GM12878 (cell line): ENCODE data around the gene CR1L. TPM values are rescaled to one million over a fixed set of nuclear protein-coding genes. Genes with fewer than 3 reads are reported as not detected.

Experiments used
- ATAC-seq: fragments of 200-7000 bp; cut with Tn5 transposase; 3 replicates; pipeline ENCODE4 v1.9.1; 2020; ENCODE audit warnings: mild to moderate bottlenecking, moderate library complexity
- BruUV-seq: library from RNA; stranded (reverse); fragments of 400-500 nt; replicated peaks from 2 replicates; lab custom pipeline; 2021; lab: Mats Ljungman, UMichigan
- CTCF ChIA-PET: fragments of 300-600 bp; sonication (Branson Sonifier 250); formaldehyde crosslinking; extraction: SDS; loops from one replicate; lab custom pipeline; 2021; ENCODE audit warnings: inconsistent platforms; lab: Yijun Ruan, JAX
- POLR2A ChIA-PET: fragments of 350-600 bp; formaldehyde crosslinking; extraction: SDS; loops from one replicate; lab custom pipeline; 2021; ENCODE audit warnings: inconsistent platforms; lab: Charles Lee
- RAD21 ChIA-PET: fragments of 300-600 bp; sonication (Branson Sonifier 250); formaldehyde crosslinking; loops from one replicate; lab custom pipeline; 2023; ENCODE audit warnings: antibody characterized with exemption; ENCODE audit not compliant: unreplicated experiment; lab: Charles Lee
- SMC1A ChIA-PET: fragments of 300-600 bp; sonication (Branson Sonifier 250); formaldehyde crosslinking; loops from one replicate; lab custom pipeline; 2023; ENCODE audit not compliant: unreplicated experiment, uncharacterized antibody; lab: Charles Lee
- DNase-seq: peaks from one replicate; pipeline ENCODE4 v3.0.0-alpha.2; 2011; ENCODE audit warnings: low read depth, low spot score
- FAIRE-seq: peaks from 3 replicates; lab custom pipeline; 2011; peaks lifted over from hg19 to GRCh38; lab: Jason Lieb, UNC
- H2AFZ ChIP-seq: 2 replicates; pipeline ENCODE4 v1.6.0; 2011; ENCODE audit warnings: low read depth, low read length, control low read depth; ENCODE audit not compliant: control insufficient read depth
- H3K27ac ChIP-seq: 2 replicates; pipeline ENCODE4 v1.5.1; 2011; ENCODE audit warnings: control low read depth; ENCODE audit not compliant: control insufficient read depth, insufficient read depth
- H3K27me3 ChIP-seq, 2 experiments: replicated peaks in 1 of 2; 2 replicates each; pipeline versions ENCODE4 v1.6.0 to v1.6.1; 2011; ENCODE audit warnings: low read length in 1 of 2; ENCODE audit not compliant: control insufficient read depth in 2 of 2, insufficient read depth in 2 of 2
- H3K36me3 ChIP-seq, 2 experiments: 2 replicates each; pipeline ENCODE4 v1.5.1; 2011; ENCODE audit warnings: low read length in 1 of 2; ENCODE audit not compliant: control insufficient read depth in 2 of 2, insufficient read depth in 2 of 2
- H3K4me1 ChIP-seq: 2 replicates; pipeline ENCODE4 v1.6.1; 2011; ENCODE audit warnings: mild to moderate bottlenecking, low read length, moderate library complexity, mixed read lengths; ENCODE audit not compliant: control insufficient read depth, insufficient read depth
- H3K4me2 ChIP-seq: 2 replicates; pipeline ENCODE4 v1.6.0; 2011; ENCODE audit warnings: control low read depth; ENCODE audit not compliant: control insufficient read depth, insufficient read depth
- H3K4me3 ChIP-seq: fragments of 200-600 bp; sonication (generic); 2 replicates; pipeline ENCODE4 v1.5.1; 2016
- H3K79me2 ChIP-seq: 2 replicates; pipeline ENCODE4 v1.6.0; 2011; ENCODE audit warnings: low read length; ENCODE audit not compliant: control insufficient read depth, insufficient read depth
- H3K9ac ChIP-seq: 2 replicates; pipeline ENCODE4 v1.8.0; 2011; ENCODE audit warnings: low read length, control low read depth, mixed read lengths; ENCODE audit not compliant: control insufficient read depth, insufficient read depth
- H3K9me3 ChIP-seq: replicated peaks from 3 replicates; pipeline ENCODE4 v1.5.1; 2011; ENCODE audit warnings: mild to moderate bottlenecking, low read length; ENCODE audit not compliant: control insufficient read depth, insufficient read depth
- H4K20me1 ChIP-seq: 2 replicates; pipeline ENCODE4 v1.6.0; 2011; ENCODE audit not compliant: control insufficient read depth, insufficient read depth
- EED ChIP-seq: sonication (generic); IDR thresholded peaks from 2 replicates; pipeline ENCODE4 v1.6.1; 2016; ENCODE audit warnings: antibody characterized with exemption, low read depth
- GATAD2B ChIP-seq: fragments of 450-650 bp; conservative IDR thresholded peaks from 2 replicates; pipeline ENCODE4 v1.6.1; 2017; ENCODE audit warnings: low read depth, mild to moderate bottlenecking, moderate library complexity
- IKZF1 ChIP-seq: fragments of 450-650 bp; conservative IDR thresholded peaks from 2 replicates; pipeline ENCODE4 v1.6.1; 2017; ENCODE audit warnings: antibody characterized with exemption, mild to moderate bottlenecking
- KLF5 ChIP-seq: fragments of 450-650 bp; IDR thresholded peaks from 2 replicates; pipeline ENCODE4 v1.6.1; 2014; ENCODE audit warnings: mild to moderate bottlenecking; ENCODE audit not compliant: partially characterized antibody
- POLR2A ChIP-seq: IDR thresholded peaks from 2 replicates; pipeline ENCODE4 v1.6.1; 2011; ENCODE audit warnings: low read depth, mild to moderate bottlenecking, low read length
- RAD21 ChIP-seq: IDR thresholded peaks from 2 replicates; pipeline ENCODE4 v1.6.1; 2011; ENCODE audit warnings: mild to moderate bottlenecking, low read depth, low read length, moderate library complexity; ENCODE audit not compliant: insufficient read depth
- RAD51 ChIP-seq: fragments of 450-650 bp; IDR thresholded peaks from 2 replicates; pipeline ENCODE4 v1.6.1; 2016; ENCODE audit warnings: moderate library complexity, mild to moderate bottlenecking, inconsistent platforms
- RELA ChIP-seq: fragments of 450-650 bp; IDR thresholded peaks from 2 replicates; pipeline ENCODE4 v1.8.0; 2014; ENCODE audit warnings: borderline replicate concordance; ENCODE audit not compliant: partially characterized antibody
- SIN3A ChIP-seq: IDR thresholded peaks from 2 replicates; pipeline ENCODE4 v1.6.1; 2012; ENCODE audit warnings: low read depth, low read length, improper control_type of control experiment
- SMC3 ChIP-seq: IDR thresholded peaks from 2 replicates; pipeline ENCODE4 v1.6.1; 2011; ENCODE audit warnings: low read length, improper control_type of control experiment, borderline replicate concordance
- STAT1 ChIP-seq: fragments of 450-650 bp; conservative IDR thresholded peaks from 2 replicates; pipeline ENCODE4 v1.6.1; 2014; ENCODE audit warnings: antibody characterized with exemption, mild to moderate bottlenecking
- TCF12 ChIP-seq: IDR thresholded peaks from 2 replicates; pipeline ENCODE4 v1.6.1; 2011; ENCODE audit warnings: low read depth, mild to moderate bottlenecking, low read length
- TCF7 ChIP-seq: IDR thresholded peaks from 2 replicates; pipeline ENCODE4 v1.6.1; 2014; ENCODE audit warnings: antibody characterized with exemption, borderline replicate concordance
- ZNF217 ChIP-seq: fragments of 450-650 bp; IDR thresholded peaks from 2 replicates; pipeline ENCODE4 v1.6.1; 2017; ENCODE audit warnings: antibody characterized with exemption, mild to moderate bottlenecking
- ZNF24 ChIP-seq: fragments of 450-650 bp; IDR thresholded peaks from 2 replicates; pipeline ENCODE4 v1.6.1; 2017; ENCODE audit warnings: antibody characterized with exemption, mild to moderate bottlenecking
- WGBS: methylation state at CpG from one replicate; pipeline ENCODE4 v1.1.6; 2016; ENCODE audit warnings: low lambda C conversion rate; ENCODE audit not compliant: insufficient replicate concordance, insufficient coverage; ENCODE audit errors: missing lambda C conversion rate; 5-methylcytosine and 5-hydroxymethylcytosine counted together
- in situ Hi-C: fragments of 300-500 bp; cut with MboI; formaldehyde crosslinking; loops from 9 replicates; pipeline ENCODE4 v1.14.3; 2018; ENCODE audit warnings: mixed read lengths
- intact Hi-C: fragments of 100-400 bp; cut with micrococcal nuclease; formaldehyde crosslinking; loops from one replicate; pipeline ENCODE4 v1.14.2; 2022; ENCODE audit not compliant: unreplicated experiment
- polyA plus RNA-seq, 11 experiments: library from polyadenylated mRNA; depleted of rRNA in 4 of 11; unstranded in 6 of 11; stranded (reverse) in 5 of 11; fragments of >200 nt; fragmentation: Nextera tagmentation in 4 of 11; fragmentation: Illumina TruSeq in 1 of 11; extraction: Ambion mirVana in 4 of 11; extraction: Trizol in 1 of 11; gene quantifications; 1 replicate in 1 of 11; 2 replicates in 10 of 11; pipeline versions ENCODE4 v1.2.1 to v1.2.3, GENCODE V29; 2011 to 2016; ENCODE audit warnings: inconsistent platforms in 2 of 11, missing spikeins in 2 of 11, low read depth in 1 of 11
- total RNA-seq, 4 experiments: library from RNA; depleted of rRNA in 3 of 4; stranded (reverse); fragments of >200 nt in 3 of 4; fragmentation: Illumina TruSeq in 1 of 4; extraction: Trizol in 1 of 4; gene quantifications; 2 replicates each; pipeline versions ENCODE4 v1.2.1 to v1.2.3, GENCODE V29; 2013 to 2021
- TF ChIP-seq, protein P1 (sequence below): fragments of 450-650 bp; IDR thresholded peaks from 2 replicates; pipeline ENCODE4 v1.6.1; 2017; ENCODE audit warnings: low read depth, mild to moderate bottlenecking, moderate library complexity
- TF ChIP-seq, protein P2 (sequence below), 3 experiments: IDR thresholded peaks in 2 of 3; conservative IDR thresholded peaks in 1 of 3; 2 replicates each; pipeline ENCODE4 v1.5.1; 2011; ENCODE audit warnings: low read depth in 3 of 3, low read length in 3 of 3, mild to moderate bottlenecking in 3 of 3, control low read depth in 2 of 3, moderate library complexity in 2 of 3, inconsistent platforms in 1 of 3, mixed read lengths in 1 of 3; ENCODE audit not compliant: control insufficient read depth in 2 of 3, insufficient read depth in 1 of 3; ENCODE audit errors: extremely low read depth in 1 of 3

Gene CR1L
- total and polyA plus RNA-seq, 10 of the 15 experiments (the other 5 are each of a cell fraction or from before 2014, with no cell fraction given) = 0.11 TPM; not detected in 9

DNA sequence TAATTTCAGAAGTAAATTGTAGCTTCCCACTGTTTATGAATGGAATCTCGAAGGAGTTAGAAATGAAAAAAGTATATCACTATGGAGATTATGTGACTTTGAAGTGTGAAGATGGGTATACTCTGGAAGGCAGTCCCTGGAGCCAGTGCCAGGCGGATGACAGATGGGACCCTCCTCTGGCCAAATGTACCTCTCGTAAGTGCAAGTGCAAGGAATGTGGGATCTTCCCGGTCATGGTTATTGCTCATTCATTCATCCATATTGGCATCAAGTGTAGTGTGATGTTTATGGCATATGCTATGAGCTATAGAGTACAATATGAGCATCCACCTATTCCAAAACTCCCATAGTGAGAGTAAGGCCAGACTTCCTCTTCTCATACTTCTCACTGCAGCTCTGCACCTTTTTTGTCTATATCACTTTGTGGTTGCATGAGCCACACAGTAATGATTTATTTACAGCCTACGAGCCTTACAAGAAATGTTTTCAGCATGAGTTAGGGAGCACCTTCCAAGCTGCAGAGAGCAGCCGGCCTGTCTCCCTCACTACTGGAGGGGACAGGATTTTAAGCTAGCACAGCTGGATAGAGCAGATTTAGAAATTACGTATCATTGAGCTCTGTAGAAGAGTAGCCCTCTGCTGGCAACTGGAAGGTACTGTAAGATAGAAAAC is 24.9 kb upstream of the CR1L start:
- intact Hi-C loops = no loop called here
- no peak overlapping the region for H2AFZ ChIP-seq
- no peak overlapping the region for H3K27ac ChIP-seq
- TF ChIP-seq EED (no peak), SMC3 (peak; percentile 44; the same call in 1 of the 2 replicates), RAD21 (peak; percentile 39; the same call in 1 of the 2 replicates), RAD51 (no peak), IKZF1 (no peak), RELA (no peak), GATAD2B (no peak), ZNF217 (no peak), STAT1 (no peak), SIN3A (no peak), TCF7 (no peak), KLF5 (no peak), POLR2A (no peak), ZNF24 (no peak), TCF12 (no peak)
- TF ChIP-seq, protein P1, sequence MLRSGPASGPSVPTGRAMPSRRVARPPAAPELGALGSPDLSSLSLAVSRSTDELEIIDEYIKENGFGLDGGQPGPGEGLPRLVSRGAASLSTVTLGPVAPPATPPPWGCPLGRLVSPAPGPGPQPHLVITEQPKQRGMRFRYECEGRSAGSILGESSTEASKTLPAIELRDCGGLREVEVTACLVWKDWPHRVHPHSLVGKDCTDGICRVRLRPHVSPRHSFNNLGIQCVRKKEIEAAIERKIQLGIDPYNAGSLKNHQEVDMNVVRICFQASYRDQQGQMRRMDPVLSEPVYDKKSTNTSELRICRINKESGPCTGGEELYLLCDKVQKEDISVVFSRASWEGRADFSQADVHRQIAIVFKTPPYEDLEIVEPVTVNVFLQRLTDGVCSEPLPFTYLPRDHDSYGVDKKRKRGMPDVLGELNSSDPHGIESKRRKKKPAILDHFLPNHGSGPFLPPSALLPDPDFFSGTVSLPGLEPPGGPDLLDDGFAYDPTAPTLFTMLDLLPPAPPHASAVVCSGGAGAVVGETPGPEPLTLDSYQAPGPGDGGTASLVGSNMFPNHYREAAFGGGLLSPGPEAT = no peak
- TF ChIP-seq, protein P2, sequence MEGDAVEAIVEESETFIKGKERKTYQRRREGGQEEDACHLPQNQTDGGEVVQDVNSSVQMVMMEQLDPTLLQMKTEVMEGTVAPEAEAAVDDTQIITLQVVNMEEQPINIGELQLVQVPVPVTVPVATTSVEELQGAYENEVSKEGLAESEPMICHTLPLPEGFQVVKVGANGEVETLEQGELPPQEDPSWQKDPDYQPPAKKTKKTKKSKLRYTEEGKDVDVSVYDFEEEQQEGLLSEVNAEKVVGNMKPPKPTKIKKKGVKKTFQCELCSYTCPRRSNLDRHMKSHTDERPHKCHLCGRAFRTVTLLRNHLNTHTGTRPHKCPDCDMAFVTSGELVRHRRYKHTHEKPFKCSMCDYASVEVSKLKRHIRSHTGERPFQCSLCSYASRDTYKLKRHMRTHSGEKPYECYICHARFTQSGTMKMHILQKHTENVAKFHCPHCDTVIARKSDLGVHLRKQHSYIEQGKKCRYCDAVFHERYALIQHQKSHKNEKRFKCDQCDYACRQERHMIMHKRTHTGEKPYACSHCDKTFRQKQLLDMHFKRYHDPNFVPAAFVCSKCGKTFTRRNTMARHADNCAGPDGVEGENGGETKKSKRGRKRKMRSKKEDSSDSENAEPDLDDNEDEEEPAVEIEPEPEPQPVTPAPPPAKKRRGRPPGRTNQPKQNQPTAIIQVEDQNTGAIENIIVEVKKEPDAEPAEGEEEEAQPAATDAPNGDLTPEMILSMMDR (IDR thresholded peaks at IDR 0.05 in 2 of 3, conservative IDR thresholded peaks at IDR 0.05 in 1 of 3; ENCODE audit: control insufficient read depth in 2 of 3, extremely low read depth in 1 of 3, insufficient read depth in 1 of 3, low read depth in 3 of 3, low read length in 3 of 3) = peak; percentile 56 to 80 (median 68)
- TF ChIP-seq, all 136 proteins: peak for 3
- ChIA-PET SMC1A (interaction anchor here (0.6 to 2.1 kb wide), 4 partner anchors 40 to 364 kb away, joined by 3 to 13 read pairs (median 3); no protein-coding TSS in a partner anchor), POLR2A (interaction anchor here (0.6 to 1.1 kb wide), 2 partner anchors 133 to 1007 kb away, joined by 3 to 5 read pairs; no protein-coding TSS in a partner anchor), CTCF (interaction anchor here (0.5 to 2.7 kb wide), 15 partner anchors 8 to 376 kb away, joined by 3 to 19 read pairs (median 4); no protein-coding TSS in a partner anchor), RAD21 (interaction anchor here (0.6 to 1.0 kb wide), 3 partner anchors 41 to 196 kb away, joined by 3 to 11 read pairs (median 3); no protein-coding TSS in a partner anchor)
- Histone ChIP-seq H3K9ac (no peak overlapping the region), H3K36me3 (no peaks in the 10 kb centered on the region), H3K4me2 (no peak overlapping the region), H4K20me1 (no peaks in the 10 kb centered on the region), H3K9me3 (no peaks in the 10 kb centered on the region), H3K4me1 (no peaks in the 10 kb centered on the region), H3K79me2 (no peaks in the 10 kb centered on the region), H3K27me3 (no peaks in the 10 kb centered on the region), H3K4me3 (no peak overlapping the region)
- in situ Hi-C loops = no loop called here
- no peak for DNase-seq
- ATAC-seq = peak; percentile 96
- peak; percentile 97 for FAIRE-seq
- 47% methylated on average over 7 of the region's 7 CpGs for WGBS
- no TSS peak for BruUV-seq
